ENCODE measurements around the gene LGALS16. TPM values are rescaled to one million over a fixed set of nuclear protein-coding genes. Genes with fewer than 3 reads are reported as not detected.

Gene LGALS16
- total RNA-seq, 1 experiment from 2014 or later = not detected

GRCh38 chr19:39676004-39676403 is 20.3 kb downstream of the LGALS16 start:
- TF ChIP-seq CTCF (IDR thresholded peaks at IDR 0.05; ENCODE audit: unreplicated experiment) = no peak
- DNase-seq (ENCODE audit: unreplicated experiment) = no peak
- H3K27me3 Mint-ChIP-seq (ENCODE audit: insufficient read depth, unreplicated experiment) = peaks cover 57% of the 10 kb centered on the region
- H3K9me3 Mint-ChIP-seq (ENCODE audit: unreplicated experiment) = no peaks in the 10 kb centered on the region
- intact Hi-C loops (cut with micrococcal nuclease) = no loop called here
- no peak overlapping the region for H3K4me3 Mint-ChIP-seq (ENCODE audit: unreplicated experiment)
- BruUV-seq (replicated peaks) = no TSS peak
- peaks cover 6% of the 10 kb centered on the region for H3K4me1 Mint-ChIP-seq (ENCODE audit: insufficient read depth, unreplicated experiment)
- H3K27ac Mint-ChIP-seq (ENCODE audit: low read depth, unreplicated experiment) = no peak overlapping the region
- ChIA-PET POLR2A (no interaction called here), CTCF (interaction anchor here (0.6 to 5.8 kb wide), 5 partner anchors 18 to 459 kb away, joined by 3 to 77 read pairs (median 8); no protein-coding TSS in a partner anchor)
- H3K36me3 Mint-ChIP-seq (ENCODE audit: insufficient read depth, unreplicated experiment) = no peaks in the 10 kb centered on the region

DNA sequence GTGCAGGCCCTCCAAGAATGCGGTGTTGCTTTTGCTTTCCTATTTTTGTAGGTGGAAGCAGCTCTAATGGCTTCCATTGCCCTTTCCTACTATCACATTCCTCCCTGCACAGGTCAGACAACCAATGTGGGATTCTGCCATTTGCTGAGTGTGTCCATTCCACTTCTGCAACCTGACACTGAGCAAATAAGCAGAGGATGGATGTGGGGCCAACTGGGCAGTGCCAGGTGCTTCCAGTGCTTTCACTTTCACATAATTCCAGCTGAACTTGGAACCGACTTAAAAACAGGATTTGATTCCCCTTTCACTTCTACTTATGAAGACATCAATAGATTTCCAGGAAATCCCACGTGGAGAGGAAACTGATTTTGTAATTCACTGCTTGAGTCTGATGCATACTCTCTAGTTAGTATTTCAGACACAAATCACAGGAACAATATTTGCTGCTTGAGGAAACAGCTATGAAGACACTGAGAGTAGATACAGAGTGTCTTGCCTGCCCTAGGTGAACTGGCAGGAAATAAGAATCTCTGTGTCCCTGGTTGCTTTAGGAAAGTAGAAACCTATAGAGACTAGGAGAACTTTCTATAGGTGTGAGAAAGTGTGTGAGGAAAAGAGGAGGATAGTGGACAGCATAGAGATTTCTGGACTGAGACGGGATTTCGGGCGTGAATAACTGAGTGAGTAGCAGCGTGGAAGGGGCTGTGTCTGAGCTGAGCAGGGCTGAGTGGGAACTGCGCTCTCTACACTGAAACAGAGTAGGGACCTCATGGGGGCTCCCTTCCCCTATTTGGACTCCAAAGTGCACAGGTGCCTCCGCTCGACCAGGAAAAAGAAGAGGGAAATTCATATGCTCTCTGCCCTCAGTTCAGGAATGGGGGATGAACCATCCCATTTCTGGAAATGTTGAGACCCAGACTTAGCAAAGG is 22.5 kb downstream of the LGALS16 start:
- no peak overlapping the region for H3K4me3 Mint-ChIP-seq (ENCODE audit: unreplicated experiment)
- peaks cover 52% of the 10 kb centered on the region for H3K27me3 Mint-ChIP-seq (ENCODE audit: insufficient read depth, unreplicated experiment)
- ChIA-PET CTCF (interaction anchor here (0.5 to 0.8 kb wide), 3 partner anchors 89 to 1277 kb away, joined by 3 to 4 read pairs (median 4); no protein-coding TSS in a partner anchor), POLR2A (no interaction called here)
- H3K27ac Mint-ChIP-seq (ENCODE audit: low read depth, unreplicated experiment) = no peak overlapping the region
- no peaks in the 10 kb centered on the region for H3K36me3 Mint-ChIP-seq (ENCODE audit: insufficient read depth, unreplicated experiment)
- no peaks in the 10 kb centered on the region for H3K9me3 Mint-ChIP-seq (ENCODE audit: unreplicated experiment)
- H3K4me1 Mint-ChIP-seq (ENCODE audit: insufficient read depth, unreplicated experiment) = no peaks in the 10 kb centered on the region
- BruUV-seq (replicated peaks) = no TSS peak
- intact Hi-C loops (cut with micrococcal nuclease) = no loop called here
- peak; percentile 35 for DNase-seq (ENCODE audit: unreplicated experiment)
- no peak for TF ChIP-seq CTCF (IDR thresholded peaks at IDR 0.05; ENCODE audit: unreplicated experiment)

DNA sequence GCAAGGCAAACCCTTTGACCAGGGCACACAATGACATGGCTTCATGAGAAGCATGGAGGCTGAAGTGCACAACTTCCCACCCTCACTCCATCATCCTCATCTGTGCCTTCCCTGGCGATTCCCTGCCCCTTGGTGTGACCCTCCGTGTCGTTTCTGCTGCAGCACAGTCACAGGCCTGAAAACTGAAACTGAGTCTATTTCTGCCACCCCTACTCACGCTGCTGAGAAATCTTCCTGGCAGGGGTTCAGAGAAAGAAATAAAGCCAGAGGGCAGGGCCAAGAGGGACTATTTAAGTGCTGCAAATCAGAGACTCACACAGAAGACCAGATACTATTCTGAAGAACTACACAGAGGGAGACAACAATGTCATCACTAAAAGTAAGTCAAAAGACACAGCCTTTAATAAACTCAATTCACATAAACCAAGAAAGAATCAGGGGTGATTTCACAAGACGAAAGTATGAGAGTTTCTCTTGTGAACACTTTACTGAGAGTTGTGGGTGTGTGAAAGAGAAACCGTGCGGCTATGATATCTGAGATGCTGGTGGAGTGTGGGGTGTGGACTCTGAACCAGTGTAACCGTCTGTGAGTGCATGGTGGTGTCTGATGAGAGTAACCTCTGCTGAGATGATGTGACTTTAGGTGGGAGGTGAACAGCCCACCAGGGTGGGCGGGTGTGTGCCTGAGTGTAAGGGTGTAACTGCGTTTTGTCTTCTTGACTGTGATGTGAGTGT is 23.5 kb downstream of the LGALS16 start:
- Mint-ChIP-seq H3K9me3 (ENCODE audit: unreplicated experiment) (no peaks in the 10 kb centered on the region), H3K4me1 (ENCODE audit: insufficient read depth, unreplicated experiment) (no peaks in the 10 kb centered on the region), H3K27me3 (ENCODE audit: insufficient read depth, unreplicated experiment) (peaks cover 62% of the 10 kb centered on the region), H3K36me3 (ENCODE audit: insufficient read depth, unreplicated experiment) (no peaks in the 10 kb centered on the region), H3K4me3 (ENCODE audit: unreplicated experiment) (no peak overlapping the region), H3K27ac (ENCODE audit: low read depth, unreplicated experiment) (no peak overlapping the region)
- intact Hi-C loops (cut with micrococcal nuclease) = no loop called here
- CTCF ChIA-PET = no interaction called here
- POLR2A ChIA-PET = no interaction called here
- no peak for DNase-seq (ENCODE audit: unreplicated experiment)
- BruUV-seq (replicated peaks) = no TSS peak
- no peak for TF ChIP-seq CTCF (IDR thresholded peaks at IDR 0.05; ENCODE audit: unreplicated experiment)

DNA sequence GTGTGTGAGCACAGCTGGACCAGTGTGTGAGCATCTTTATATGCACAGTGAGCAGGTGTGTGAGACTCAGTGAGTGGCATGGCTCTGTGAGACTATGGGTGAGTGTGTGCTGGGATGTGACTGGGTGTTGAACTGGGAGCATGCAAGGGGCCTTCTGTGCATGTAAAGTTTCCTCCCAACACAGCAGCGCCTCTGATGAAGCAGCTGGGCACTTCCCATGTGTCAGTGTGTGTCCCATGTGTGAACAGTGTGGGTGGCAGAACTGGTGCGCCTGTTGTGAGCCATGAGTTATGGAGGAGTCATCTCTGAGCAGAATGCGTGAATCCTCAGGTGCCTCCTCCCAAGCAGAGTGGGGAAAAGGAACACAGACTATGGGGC is 24.1 kb downstream of the LGALS16 start:
- Mint-ChIP-seq H3K9me3 (ENCODE audit: unreplicated experiment) (no peaks in the 10 kb centered on the region), H3K4me3 (ENCODE audit: unreplicated experiment) (no peak overlapping the region), H3K27ac (ENCODE audit: low read depth, unreplicated experiment) (no peak overlapping the region), H3K27me3 (ENCODE audit: insufficient read depth, unreplicated experiment) (peaks cover 66% of the 10 kb centered on the region), H3K36me3 (ENCODE audit: insufficient read depth, unreplicated experiment) (no peaks in the 10 kb centered on the region), H3K4me1 (ENCODE audit: insufficient read depth, unreplicated experiment) (no peaks in the 10 kb centered on the region)
- no peak for TF ChIP-seq CTCF (IDR thresholded peaks at IDR 0.05; ENCODE audit: unreplicated experiment)
- intact Hi-C loops (cut with micrococcal nuclease) = no loop called here
- no TSS peak for BruUV-seq (replicated peaks)
- no peak for DNase-seq (ENCODE audit: unreplicated experiment)
- POLR2A ChIA-PET = no interaction called here
- CTCF ChIA-PET = no interaction called here
